Occipital lobe (tissue), 2 donors: Measurements from ENCODE around the gene NDUFA8. TPM values are rescaled to one million over a fixed set of nuclear protein-coding genes. Genes with fewer than 3 reads are reported as not detected.
"Not testable (repeated sequence)": the region's sequence is repeated elsewhere in the genome, so short reads cannot be mapped to it uniquely, and the experiment has no call there.

Experiments used
- DNase-seq: peaks from one replicate; lab custom pipeline; 2025; lab: John Stamatoyannopoulos, UW
- total RNA-seq: library from RNA; depleted of rRNA; stranded (reverse); fragments of >200 nt; gene quantifications from one replicate; pipeline ENCODE4 v1.2.3, GENCODE V29; 2014

Gene NDUFA8
- total RNA-seq, 1 donor from 2014 or later: 18.2 TPM

GRCh38 chr9:122122468-122122867 lies 37.1 kb downstream of the NDUFA8 start:
- DNase-seq: no peak

- DNase-seq: no peak
These were observed 37.6 kb downstream of the NDUFA8 start for GRCh38 chr9:122121931-122122330.

- no peak for DNase-seq
These were observed 38.2 kb downstream of the NDUFA8 start for GRCh38 chr9:122121391-122121790.

GRCh38 chr9:122120316-122121071 lies 39.1 kb downstream of the NDUFA8 start:
- DNase-seq: no peak

- DNase-seq: no peak
These were observed 39.9 kb downstream of the NDUFA8 start for GRCh38 chr9:122119721-122120120.

- no peak for DNase-seq
These were observed 40.4 kb downstream of the NDUFA8 start for GRCh38 chr9:122119166-122119521.

GRCh38 chr9:122118343-122119165 lies 41.0 kb downstream of the NDUFA8 start:
- no peak for DNase-seq

GRCh38 chr9:122117241-122117640 lies 42.3 kb downstream of the NDUFA8 start:
- not testable (repeated sequence) for DNase-seq

GRCh38 chr9:122116448-122117173 lies 43.0 kb downstream of the NDUFA8 start:
- DNase-seq: no peak

GRCh38 chr9:122116040-122116439 lies 43.5 kb downstream of the NDUFA8 start:
- no peak for DNase-seq

- no peak for DNase-seq
These were observed 44.2 kb downstream of the NDUFA8 start for GRCh38 chr9:122115176-122116035.

- DNase-seq: no peak
These were observed 46.0 kb downstream of the NDUFA8 start for GRCh38 chr9:122113574-122113973.

- DNase-seq: no peak
These were observed 47.3 kb downstream of the NDUFA8 start for GRCh38 chr9:122112238-122112637.

- DNase-seq: no peak
These were observed 48.0 kb downstream of the NDUFA8 start for GRCh38 chr9:122111413-122112085.

GRCh38 chr9:122110100-122110833 lies 49.3 kb downstream of the NDUFA8 start:
- no peak for DNase-seq

GRCh38 chr9:122109035-122109813 lies 50.4 kb downstream of the NDUFA8 start:
- no peak for DNase-seq

GRCh38 chr9:122107291-122107805 lies 52.2 kb downstream of the NDUFA8 start:
- DNase-seq: peak; percentile 57

GRCh38 chr9:122106576-122106975 lies 53.0 kb downstream of the NDUFA8 start:
- DNase-seq: no peak

- DNase-seq: no peak
These were observed 55.6 kb downstream of the NDUFA8 start for GRCh38 chr9:122103985-122104384.
